Nephron progenitor cell (in vitro differentiated cells): ENCODE data around the gene GSTO2.

Source experiments
- DNase-seq: peaks from one replicate; pipeline ENCODE4 v3.0.0; 2021
- H3K27ac Mint-ChIP-seq: 2 replicates; pipeline ENCODE4 v1.8.0; 2021; ENCODE audit warnings: mild to moderate bottlenecking, moderate library complexity, mixed read lengths
- H3K27me3 Mint-ChIP-seq: 2 replicates; pipeline ENCODE4 v1.8.0; 2021; ENCODE audit warnings: mild to moderate bottlenecking, low read depth, mixed read lengths; ENCODE audit not compliant: poor library complexity
- H3K36me3 Mint-ChIP-seq: 2 replicates; pipeline ENCODE4 v1.8.0; 2021; ENCODE audit warnings: low read depth, mixed read lengths
- H3K4me1 Mint-ChIP-seq: 2 replicates; pipeline ENCODE4 v1.8.0; 2021; ENCODE audit warnings: mixed read lengths
- H3K4me3 Mint-ChIP-seq: 2 replicates; pipeline ENCODE4 v1.8.0; 2021; ENCODE audit warnings: mild to moderate bottlenecking, moderate library complexity, mixed read lengths
- H3K9me3 Mint-ChIP-seq: 2 replicates; pipeline ENCODE4 v1.8.0; 2021; ENCODE audit warnings: mild to moderate bottlenecking, moderate library complexity, mixed read lengths
- TF ChIP-seq, protein P1 (sequence below): fragments of 200-600 bp; sonication (generic); IDR thresholded peaks from 2 replicates; pipeline ENCODE4 v1.5.0; 2021; ENCODE audit warnings: antibody characterized with exemption

The GSTO2 gene

DNA sequence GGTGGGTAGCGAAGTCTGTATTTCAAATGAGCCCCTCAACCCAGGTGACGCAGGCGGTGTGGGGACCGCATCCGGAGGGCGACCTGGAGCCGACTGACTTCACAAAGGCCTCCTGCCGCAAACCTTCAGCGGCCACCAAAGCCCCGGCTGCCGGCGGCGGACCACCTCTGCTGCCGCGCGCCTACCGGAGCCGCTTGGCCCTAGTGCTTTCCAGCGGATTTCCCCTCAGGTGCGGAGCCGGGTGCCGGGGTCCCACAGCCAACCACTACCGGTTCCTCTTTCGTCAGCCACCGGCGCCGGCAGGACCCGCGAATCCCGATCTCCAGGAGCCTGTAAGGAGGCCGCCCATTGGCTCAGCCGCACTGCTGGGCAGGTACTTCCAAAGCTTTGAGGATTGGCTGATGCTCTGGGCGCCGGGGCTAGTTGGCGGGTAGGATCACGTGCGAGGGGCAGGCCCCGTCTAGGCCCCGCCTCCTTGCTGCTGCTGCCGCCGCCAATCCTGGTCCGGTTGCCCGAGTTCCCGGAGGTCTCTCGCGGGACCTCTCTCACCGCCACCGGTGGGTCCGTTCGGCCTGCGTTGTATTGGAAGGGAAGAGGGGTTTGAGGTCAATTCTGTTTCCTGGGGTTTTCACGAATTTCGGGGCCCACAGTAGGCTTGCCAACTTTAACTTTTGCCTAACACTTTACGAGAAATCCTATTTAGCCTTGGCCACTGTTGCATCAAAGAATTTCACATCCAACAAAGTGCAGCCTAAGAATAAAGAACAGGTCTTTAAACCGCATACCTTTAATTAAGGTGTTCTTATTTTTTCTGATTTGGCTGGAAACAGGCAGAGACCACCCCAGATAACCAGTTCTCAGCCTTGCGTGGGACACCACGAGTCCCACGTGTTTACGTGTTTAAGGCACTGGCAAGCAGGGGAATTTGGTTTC, at the start of gene GSTO2:
Gene GSTO2, plus strand, starts transcription at position 472 of the 933 bp plus-strand sequence. CDS start 5,732 bp downstream, outside the sequence.
- H3K4me3 Mint-ChIP-seq = peak within 1 kb of the TSS; percentile 94
- peaks cover 30% of the 10 kb centered on the region for H3K36me3 Mint-ChIP-seq
- TF ChIP-seq, protein P1, sequence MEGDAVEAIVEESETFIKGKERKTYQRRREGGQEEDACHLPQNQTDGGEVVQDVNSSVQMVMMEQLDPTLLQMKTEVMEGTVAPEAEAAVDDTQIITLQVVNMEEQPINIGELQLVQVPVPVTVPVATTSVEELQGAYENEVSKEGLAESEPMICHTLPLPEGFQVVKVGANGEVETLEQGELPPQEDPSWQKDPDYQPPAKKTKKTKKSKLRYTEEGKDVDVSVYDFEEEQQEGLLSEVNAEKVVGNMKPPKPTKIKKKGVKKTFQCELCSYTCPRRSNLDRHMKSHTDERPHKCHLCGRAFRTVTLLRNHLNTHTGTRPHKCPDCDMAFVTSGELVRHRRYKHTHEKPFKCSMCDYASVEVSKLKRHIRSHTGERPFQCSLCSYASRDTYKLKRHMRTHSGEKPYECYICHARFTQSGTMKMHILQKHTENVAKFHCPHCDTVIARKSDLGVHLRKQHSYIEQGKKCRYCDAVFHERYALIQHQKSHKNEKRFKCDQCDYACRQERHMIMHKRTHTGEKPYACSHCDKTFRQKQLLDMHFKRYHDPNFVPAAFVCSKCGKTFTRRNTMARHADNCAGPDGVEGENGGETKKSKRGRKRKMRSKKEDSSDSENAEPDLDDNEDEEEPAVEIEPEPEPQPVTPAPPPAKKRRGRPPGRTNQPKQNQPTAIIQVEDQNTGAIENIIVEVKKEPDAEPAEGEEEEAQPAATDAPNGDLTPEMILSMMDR = no peak
- peaks cover 5% of the 10 kb centered on the region for H3K27me3 Mint-ChIP-seq
- peaks cover 11% of the 10 kb centered on the region for H3K4me1 Mint-ChIP-seq
- peak within 1 kb of the TSS; percentile 82 for H3K27ac Mint-ChIP-seq
- peak; percentile 96 for DNase-seq
- H3K9me3 Mint-ChIP-seq = peaks cover 3% of the 10 kb centered on the region

DNA sequence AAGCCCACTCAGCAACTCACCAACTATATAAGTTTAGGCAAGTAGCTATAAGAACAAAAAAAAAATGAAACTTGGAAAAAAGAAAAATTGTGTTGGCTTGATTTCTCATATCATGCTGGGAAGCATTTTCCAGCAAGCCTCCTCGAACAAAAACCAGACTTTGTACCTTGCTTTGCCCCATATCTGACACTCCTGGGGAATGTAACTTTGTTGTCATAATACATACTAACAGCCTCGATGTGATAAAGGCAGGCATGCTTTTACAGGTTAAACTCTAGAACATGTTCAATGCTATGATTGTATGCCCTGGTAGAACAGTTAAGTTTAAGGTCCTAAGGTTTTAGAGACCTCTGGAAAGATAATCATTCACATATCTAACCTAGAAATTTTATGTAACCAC, 48.5 kb upstream of the GSTO2 start:
- Mint-ChIP-seq H3K4me1 (no peaks in the 10 kb centered on the region), H3K36me3 (no peaks in the 10 kb centered on the region), H3K27me3 (peaks cover 11% of the 10 kb centered on the region), H3K4me3 (no peak overlapping the region), H3K27ac (no peak overlapping the region), H3K9me3 (no peaks in the 10 kb centered on the region)
- no peak for DNase-seq
- TF ChIP-seq, protein P1 = no peak

DNA sequence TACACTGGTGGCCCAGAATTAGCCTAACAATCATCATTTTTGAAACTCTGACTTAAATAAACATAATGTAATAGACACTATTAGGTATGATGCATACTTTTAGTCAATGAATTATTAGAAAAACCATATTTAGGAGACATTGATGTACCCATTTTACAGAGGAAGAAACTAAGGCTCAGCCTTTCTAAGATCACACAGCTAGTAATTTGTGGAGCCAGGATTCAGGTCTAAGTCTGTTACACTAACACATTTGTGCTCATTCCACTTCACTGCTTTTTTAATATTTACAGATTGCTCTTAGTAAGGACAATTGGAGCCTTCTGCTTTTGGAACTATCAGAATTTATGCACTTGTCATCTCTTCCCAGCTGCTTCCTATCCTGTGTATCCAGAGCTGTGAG, 45.7 kb upstream of the GSTO2 start:
- Mint-ChIP-seq H3K9me3 (no peaks in the 10 kb centered on the region), H3K36me3 (no peaks in the 10 kb centered on the region), H3K4me1 (no peaks in the 10 kb centered on the region), H3K27ac (no peak overlapping the region), H3K27me3 (peaks cover 19% of the 10 kb centered on the region), H3K4me3 (no peak overlapping the region)
- DNase-seq = no peak
- TF ChIP-seq, protein P1 = no peak

DNA sequence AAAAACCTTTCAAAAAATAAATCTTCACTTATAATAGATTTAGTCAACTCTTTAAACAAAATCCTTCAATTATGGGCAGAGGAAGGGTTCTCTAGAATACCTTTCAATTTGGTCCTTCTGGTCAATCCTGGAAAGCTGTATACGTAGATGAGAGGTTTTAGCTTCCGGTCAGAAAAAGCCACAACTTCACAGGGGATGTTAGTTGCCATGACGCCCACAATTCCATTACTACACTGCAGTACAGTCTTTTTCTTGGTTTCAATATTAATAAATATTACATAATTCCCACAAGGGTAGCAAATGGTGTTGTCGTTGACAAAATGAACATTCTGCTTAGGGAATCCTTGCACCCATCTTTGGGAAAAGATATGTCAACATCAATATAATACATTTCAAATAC, 38.5 kb upstream of the GSTO2 start:
- TF ChIP-seq, protein P1 = no peak
- DNase-seq = no peak
- H3K36me3 Mint-ChIP-seq = no peaks in the 10 kb centered on the region
- peaks cover 33% of the 10 kb centered on the region for H3K27me3 Mint-ChIP-seq
- H3K27ac Mint-ChIP-seq = no peak overlapping the region
- H3K4me1 Mint-ChIP-seq = peaks cover 11% of the 10 kb centered on the region
- H3K9me3 Mint-ChIP-seq = peaks cover 25% of the 10 kb centered on the region
- H3K4me3 Mint-ChIP-seq = peak overlapping the region; percentile 92

DNA sequence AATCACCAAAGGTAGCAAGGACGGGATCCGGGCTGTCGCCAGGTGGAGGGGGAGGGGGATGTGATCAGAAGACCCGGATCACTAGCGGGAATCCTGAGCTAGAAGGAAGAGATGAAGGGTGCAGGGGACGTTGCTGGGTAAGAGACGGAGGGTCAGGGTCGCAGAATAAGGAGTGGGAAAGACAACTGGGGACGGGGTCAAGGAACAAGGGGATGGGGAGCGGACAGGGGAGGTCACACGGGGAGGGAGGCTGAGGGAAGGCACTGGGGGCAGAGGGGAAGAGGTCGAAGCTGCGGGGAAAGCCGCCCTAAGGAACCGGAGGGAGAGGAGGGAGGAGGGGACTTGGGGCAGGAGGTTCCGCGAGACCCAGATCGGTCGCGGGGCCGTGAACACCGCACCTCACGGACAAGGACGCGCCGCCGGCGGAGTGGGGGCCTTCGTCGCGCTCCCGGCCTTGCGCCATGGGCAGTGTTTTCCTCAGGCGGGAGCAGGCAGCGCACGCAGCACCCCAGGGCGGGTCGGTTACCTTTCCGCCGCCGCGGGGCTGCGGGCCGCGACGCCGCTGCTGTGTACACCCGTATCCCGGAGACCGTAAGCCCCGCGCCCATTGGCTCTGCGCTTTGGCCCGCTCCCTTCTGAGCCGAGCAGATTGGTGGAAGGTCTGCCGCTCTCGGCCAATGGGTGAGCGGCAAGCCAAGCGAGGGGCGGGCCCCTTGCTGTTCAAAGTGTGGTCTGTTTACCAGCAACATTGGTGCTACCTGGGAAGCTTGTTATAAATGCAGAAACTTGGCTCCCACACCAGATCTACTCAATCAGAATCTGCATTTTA, 37.0 kb upstream of the GSTO2 start, which contains the start of gene CFAP43:
Gene CFAP43, minus strand, starts transcription at position 581 of the 829 bp plus-strand sequence. Its CDS starts 118 bp downstream, at position 463.
- peaks cover 11% of the 10 kb centered on the region for H3K4me1 Mint-ChIP-seq
- H3K36me3 Mint-ChIP-seq = peaks cover 4% of the 10 kb centered on the region
- TF ChIP-seq, protein P1 = no peak
- H3K9me3 Mint-ChIP-seq = peaks cover 33% of the 10 kb centered on the region
- H3K27me3 Mint-ChIP-seq = peaks cover 33% of the 10 kb centered on the region
- H3K4me3 Mint-ChIP-seq = peak within 1 kb of the TSS; percentile 92
- H3K27ac Mint-ChIP-seq = peak within 1 kb of the TSS; percentile 82
- peak; percentile 96 for DNase-seq
